Activated T-cell treated with anti-CD3 and anti-CD28 coated beads for 48 hours (primary cell): ENCODE data around the gene RANBP3L.
A peak's percentile ranks its signal among the peaks of the same experiment; 100 is the strongest.

Experiments
- DNase-seq: peaks from one replicate; pipeline ENCODE4 v3.0.0-alpha.2; 2020; ENCODE audit warnings: low read depth

The RANBP3L gene

GRCh38 chr5:36243653-36244052 is 58.0 kb downstream of the RANBP3L start:
- DNase-seq: no peak

GRCh38 chr5:36242534-36243485 is 58.9 kb downstream of the RANBP3L start:
- no peak for DNase-seq

DNA sequence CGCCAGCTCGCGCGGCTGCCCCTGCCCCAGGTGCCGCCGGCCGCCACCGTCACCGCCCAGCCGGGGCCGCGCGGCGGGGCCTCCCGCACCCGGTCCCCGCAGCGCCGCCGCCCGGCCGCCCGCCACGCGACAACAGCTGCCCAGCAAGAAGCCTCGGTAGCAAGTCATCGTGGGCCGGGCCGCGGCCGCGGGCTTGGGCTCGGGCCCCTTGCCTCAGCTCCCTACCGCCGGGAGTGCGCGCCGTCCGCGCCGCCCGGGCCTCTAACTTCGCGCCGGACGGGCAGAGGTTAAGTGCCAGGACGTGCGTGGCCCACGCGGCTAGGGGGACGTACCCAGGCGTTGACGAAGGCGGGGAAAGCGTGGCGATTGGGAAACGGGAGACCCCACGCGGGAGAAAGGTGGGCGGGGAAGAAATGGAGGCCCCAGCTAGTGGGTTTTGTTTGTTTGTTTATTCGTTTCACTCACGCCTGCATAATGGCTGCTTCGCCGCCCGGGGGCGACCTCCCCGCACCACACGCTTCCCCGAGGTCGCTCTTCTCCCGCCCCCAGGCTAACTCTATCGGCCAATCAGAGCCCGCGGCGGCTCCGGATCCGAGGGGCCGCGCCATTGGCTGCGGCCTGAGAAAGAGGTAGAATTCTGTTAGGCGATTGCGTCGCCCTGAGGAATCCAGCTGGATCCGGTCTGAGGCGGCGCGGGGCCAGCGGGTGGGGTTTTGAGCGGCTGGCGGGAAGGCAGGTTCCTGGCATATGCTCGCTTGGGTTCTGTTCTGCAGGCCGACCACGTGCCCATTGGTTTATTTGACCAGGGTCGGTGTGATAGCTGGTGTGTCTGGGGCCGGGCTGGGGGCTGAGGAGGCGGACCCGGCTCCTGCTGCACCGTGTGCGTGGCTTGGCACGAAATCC is 59.8 kb downstream of the RANBP3L start, which contains the start of gene NADK2:
NADK2 (minus strand) TSS at position 295 of the 903 bp plus-strand sequence; CDS start at position 168, 127 bp downstream.
- DNase-seq: peak; percentile 90

DNA sequence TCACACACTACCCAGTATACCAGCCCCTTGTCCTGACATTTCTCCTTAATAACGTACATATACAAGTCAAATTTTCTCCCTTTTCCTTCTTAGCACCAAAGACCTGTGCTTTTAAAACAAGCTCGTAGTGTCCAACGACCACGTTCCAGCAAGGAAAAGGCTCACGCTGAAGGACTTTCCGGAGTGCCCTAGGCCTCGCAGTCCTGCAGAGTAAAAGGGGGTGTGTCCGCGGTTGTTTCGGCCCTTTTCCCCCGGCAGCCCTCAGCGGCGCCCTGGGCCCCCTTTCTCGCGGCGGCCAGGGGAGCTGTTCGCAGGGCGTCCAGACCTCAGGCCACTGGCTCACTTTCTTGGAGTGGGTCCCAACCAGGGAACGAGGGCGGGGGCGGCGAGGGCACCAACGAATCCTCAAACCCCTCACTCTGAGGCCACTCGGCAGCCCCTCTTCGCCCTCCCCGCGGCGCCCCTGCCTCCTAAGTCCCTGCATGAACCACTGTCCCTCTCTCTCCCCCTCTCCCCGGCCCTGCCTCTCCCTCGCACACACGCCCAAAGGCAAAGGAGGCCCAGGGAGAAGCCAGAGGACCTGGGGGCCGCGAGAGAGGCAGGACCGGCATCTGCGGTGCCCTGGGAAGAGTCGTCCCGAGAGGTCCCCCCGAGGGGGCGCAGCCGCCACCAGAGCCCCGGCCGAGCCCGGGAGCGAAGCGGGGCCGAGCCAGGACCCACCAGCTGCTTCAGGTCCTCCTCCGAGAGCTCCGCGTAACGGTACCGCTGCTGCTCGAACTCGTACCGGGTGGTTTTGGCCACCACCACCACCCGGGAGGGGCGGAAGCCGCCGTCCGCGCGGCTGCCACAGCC is 60.7 kb downstream of the RANBP3L start:
- peak; percentile 20 for DNase-seq

- no peak for DNase-seq
Observed at GRCh38 chr5:36239370-36240293, 62.1 kb downstream of the RANBP3L start.

GRCh38 chr5:36238502-36239295 is 63.0 kb downstream of the RANBP3L start:
- DNase-seq: no peak

- no peak for DNase-seq
Observed at GRCh38 chr5:36237751-36238150, 64.0 kb downstream of the RANBP3L start.

DNA sequence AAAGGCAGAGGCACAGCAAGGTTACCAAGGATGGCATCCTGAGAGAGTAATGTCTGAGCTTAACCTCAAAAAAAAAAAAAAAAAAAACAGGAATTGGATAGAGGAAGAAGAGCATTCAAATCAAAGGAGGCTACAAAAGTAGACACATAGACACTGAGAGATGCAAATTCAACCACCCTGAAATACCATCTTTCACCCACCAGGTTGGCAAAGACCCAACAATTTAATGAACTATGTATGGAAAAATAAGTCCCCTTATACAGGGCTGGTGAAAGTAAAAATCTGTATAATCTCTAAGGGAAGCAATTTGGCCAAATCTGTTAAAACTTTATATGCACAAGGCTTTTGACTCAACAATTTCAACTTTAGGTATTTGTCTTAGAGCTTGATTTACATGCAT is 64.9 kb downstream of the RANBP3L start:
- no peak for DNase-seq

- no peak for DNase-seq
Observed at GRCh38 chr5:36232533-36232932, 69.2 kb downstream of the RANBP3L start.

DNA sequence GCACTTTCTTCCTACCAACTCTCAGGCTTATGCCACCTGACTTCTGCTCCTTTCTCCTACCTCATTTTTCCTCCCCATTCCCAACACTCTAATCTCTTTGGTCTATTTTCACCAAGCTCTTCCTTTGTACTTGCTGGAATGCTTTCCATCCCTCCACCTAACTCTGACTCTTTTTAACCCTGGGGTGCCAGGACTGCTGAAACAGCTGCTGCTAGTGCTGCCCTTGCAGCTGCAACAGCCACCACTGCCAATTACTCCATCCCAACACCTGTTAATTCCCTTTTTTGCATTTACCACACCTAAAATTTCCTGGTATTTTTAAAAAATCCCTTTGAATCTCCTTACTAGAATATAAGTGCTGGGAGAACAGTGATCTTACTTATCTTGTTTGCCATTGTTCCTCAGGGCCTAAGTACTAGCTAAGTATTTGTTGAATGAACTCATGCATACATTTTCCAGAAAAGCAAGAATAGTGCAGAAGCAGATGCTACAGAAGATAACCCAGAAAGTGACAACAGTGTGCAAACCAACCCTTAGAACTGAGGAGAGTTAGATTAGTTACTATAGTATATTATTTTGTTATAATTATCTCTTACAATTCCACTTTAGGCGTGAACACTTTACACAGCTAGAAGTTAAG is 71.4 kb downstream of the RANBP3L start:
- no peak for DNase-seq

DNA sequence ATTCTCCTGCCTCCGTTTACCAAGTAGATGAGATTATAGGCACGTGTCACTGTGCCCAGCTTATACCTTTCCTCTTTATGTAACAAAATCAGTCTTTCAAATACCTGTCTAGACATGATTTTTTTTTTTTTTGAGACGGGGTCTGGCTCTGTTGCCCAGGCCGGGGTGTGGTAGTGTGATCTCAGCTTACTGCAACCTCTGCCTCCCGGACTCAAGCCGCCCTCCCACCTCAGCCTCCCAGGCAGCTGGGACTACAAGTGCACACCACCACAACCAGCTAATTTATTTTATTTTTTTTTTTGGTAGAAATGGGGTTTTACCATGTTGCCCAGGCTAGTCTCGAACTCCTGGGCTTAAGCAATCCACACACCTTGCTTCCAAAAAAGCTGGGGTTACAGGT is 73.2 kb downstream of the RANBP3L start:
- DNase-seq: no peak

- DNase-seq: no peak
Observed at GRCh38 chr5:36227046-36227445, 74.7 kb downstream of the RANBP3L start.

GRCh38 chr5:36222620-36223019 is 79.1 kb downstream of the RANBP3L start:
- DNase-seq: no peak

GRCh38 chr5:36217988-36218387 is 83.7 kb downstream of the RANBP3L start:
- DNase-seq: no peak

DNA sequence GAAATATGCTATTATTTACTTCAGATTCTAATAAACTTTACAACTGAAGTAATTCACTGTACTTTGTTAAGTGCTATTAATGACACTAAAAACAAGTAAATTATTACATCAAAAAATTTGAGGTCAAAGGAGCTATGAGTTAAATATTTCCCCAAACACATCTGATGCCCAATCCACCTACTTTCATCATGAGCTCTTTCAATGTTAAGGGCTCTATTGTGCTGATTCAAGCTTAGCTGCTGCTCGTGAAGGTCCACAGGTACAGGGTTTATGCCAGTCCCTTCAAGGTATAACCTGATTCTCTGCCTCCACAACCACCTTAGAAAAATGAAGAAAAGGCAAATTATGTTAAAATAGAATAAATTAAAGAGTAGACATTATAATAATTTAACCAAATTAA is 84.1 kb downstream of the RANBP3L start:
- no peak for DNase-seq

- no peak for DNase-seq
Observed at GRCh38 chr5:36215910-36216309, 85.8 kb downstream of the RANBP3L start.

DNA sequence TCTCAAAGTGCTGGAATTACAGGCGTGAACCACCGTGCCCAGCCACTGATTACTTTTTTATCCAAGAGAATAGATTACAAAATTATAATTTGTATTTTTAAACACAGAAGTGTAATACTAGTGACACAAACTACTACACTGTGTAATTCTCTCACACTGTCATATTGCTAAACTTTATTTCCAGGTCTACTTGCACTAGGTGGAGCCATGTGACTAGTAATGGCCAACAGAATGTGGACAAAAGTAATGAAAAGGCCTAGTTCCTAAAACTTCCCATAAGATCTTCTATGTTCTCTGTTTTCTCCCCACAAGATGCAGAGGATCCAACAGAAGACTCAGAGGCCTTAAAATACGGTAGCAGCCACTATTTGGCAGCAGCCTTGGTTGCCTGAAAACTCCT is 87.3 kb downstream of the RANBP3L start:
- no peak for DNase-seq

GRCh38 chr5:36209664-36210063 is 92.0 kb downstream of the RANBP3L start:
- DNase-seq: no peak

DNA sequence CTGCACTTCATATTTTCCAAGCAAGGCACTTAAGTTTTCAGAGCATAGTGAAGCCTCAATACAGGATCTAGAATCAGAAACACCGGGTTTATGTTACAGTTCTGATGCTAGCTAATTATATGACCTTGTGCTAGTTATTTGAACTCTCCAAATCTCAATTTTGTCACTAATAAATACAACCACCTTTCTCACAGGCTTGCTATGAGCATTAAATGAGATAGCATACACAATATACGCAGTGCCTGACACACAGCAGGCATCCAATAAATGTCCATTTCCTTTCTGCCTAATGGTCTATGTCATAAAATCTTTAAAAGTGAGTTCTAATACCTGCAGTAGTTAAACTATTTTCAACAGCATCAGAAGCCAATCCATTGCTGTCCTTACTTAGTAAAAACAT is 92.9 kb downstream of the RANBP3L start:
- no peak for DNase-seq
